Measurements from ENCODE around the gene GOLGA1.
"Not testable (repeated sequence)": the region's sequence is repeated elsewhere in the genome, so short reads cannot be mapped to it uniquely, and the experiment has no call there.

Gene GOLGA1, protein sequence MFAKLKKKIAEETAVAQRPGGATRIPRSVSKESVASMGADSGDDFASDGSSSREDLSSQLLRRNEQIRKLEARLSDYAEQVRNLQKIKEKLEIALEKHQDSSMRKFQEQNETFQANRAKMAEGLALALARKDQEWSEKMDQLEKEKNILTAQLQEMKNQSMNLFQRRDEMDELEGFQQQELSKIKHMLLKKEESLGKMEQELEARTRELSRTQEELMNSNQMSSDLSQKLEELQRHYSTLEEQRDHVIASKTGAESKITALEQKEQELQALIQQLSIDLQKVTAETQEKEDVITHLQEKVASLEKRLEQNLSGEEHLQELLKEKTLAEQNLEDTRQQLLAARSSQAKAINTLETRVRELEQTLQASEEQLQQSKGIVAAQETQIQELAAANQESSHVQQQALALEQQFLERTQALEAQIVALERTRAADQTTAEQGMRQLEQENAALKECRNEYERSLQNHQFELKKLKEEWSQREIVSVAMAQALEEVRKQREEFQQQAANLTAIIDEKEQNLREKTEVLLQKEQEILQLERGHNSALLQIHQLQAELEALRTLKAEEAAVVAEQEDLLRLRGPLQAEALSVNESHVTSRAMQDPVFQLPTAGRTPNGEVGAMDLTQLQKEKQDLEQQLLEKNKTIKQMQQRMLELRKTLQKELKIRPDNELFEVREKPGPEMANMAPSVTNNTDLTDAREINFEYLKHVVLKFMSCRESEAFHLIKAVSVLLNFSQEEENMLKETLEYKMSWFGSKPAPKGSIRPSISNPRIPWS

DNA sequence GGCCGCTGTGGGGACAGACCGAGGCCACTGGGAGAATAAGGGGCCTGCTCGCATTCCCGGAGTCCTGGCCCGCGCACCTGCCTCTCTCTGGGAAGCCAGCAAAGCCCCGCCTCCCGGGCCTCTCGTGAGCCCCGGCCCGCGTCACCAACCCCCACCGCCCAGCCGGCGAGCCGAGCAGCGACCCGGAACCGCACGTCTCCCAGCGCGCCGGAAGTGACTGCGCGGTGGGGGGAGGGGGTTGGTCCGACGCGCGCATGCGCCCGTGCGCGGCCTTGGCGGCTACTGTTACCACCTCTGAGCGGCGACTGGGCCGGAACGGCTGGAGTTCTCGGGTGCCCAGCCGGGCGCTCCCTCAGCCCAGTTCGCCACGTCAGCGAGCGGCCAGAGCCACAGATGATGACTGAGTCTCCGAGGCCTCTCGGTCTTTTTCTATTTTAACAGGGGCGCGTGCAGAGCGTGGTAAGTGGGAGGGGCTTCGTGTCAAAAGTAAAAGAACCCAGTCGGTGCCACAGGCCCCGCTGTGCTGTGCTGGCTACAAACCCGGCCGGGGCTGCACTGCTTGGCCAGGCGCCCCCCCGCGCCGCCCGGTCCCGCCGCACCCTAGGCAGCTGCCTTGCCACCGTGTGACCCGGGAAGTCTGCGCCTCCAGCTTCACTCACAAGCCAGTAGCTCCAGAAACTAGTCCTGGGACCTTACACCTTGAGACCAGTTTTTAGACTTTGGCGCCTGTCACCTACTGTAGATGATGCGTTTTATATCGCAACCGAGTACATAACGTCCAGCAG lies at the start of gene GOLGA1:
Gene GOLGA1 (minus strand): TSS at position 190 of the 785 bp plus-strand sequence. CDS start 2,372 bp downstream, outside the sequence.
- DNase-seq, result peak; percentile 90

DNA sequence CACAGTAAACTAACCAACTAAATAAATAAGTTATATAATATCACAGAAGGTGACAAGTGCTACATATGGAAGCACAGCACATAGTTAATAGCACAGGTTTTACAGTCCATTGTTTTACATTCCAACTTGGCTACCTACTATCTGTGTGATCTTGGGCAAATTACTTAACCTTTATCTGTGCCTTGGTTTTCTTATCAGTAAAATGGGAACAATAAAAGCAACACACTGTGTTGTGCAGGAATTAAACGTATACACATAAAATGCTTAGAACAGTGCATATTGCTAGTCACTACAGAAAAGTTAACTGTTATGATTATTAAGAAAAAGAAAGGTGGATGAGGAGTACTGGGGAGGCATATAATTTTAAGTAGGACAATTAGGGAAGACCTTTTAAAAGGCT lies 42.8 kb upstream of the GOLGA1 start:
- DNase-seq, result no peak

DNA sequence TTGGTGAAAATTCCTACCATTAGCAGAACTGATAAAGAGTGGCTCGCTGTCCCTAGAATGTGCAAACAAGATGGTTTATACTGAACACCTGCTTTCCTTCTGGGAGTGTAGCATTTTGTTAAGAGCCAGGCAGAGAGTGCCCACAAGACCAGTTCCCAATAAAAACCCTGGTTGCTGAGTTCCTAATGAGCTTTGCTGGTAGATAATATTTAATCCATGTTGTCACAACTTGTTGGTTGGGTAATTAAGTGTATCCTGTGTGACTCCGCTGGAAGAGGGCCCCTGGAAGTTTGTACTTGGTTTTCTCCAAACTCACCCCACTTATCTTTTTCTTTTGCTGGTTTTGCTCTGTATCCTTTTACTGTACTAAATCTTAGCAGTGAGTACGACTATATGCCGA lies 39.5 kb upstream of the GOLGA1 start:
- DNase-seq, result no peak

DNA sequence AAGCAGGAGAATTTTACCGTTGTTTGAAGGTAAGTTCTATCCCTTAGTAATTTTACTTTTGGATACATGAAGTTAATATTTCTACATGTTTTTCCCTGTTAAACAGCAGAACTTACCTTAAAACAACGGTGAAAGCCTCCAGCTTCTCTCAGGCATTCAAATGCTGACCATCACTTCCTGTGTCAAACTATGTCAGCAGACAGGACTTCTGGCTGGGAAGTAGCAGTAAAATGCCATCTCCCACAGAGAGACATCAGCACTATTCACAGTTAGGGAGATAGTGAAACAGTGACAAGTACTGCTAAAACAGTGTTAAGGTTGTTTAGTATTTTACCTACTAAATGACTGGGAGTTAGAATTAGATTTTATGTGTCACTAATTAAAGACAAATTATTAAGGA lies 34.2 kb upstream of the GOLGA1 start:
- no peak for DNase-seq

DNA sequence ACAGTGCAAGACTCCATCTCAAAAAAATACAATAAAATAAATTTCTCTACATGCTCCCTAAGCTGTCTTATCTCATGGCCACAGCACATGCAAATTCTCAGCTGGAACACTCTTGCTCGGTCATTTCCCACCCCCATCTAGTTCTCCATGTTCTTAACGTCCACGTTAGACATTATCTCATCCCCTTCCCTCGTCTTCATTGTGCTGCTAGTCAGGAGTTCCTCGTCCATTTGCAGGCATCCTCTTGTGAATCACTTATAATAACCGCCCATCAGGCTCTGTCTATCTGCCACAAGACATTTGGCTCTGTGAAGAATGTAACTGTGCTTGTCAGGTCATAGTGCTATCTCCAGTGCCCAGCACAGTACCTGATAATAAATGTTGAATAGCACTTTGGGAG lies 32.9 kb upstream of the GOLGA1 start:
- no peak for DNase-seq

DNA sequence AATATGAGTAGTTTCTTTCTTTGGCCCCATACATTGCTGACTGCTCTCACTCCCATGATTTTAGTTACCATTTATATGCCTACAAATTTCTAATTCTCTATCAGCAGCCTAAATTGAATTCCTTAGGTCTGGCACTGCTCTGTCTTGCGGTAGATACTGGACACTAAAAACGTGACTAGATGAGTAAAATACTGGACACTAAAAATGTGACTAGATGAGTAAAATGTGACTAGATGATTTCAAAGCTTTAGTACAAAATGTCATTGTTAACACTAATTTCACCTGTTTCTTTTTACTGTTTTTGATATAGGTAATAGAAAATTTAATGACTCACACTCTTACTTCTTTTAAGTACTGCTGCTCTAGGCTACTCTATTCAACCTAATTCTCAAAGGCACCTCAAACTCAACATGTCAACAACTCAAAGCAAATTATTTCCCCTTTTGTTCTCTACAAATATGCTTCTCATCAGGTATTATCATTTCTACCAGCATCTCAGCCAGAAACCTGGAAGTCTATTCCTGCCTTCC lies 31.4 kb upstream of the GOLGA1 start:
- no peak for DNase-seq

DNA sequence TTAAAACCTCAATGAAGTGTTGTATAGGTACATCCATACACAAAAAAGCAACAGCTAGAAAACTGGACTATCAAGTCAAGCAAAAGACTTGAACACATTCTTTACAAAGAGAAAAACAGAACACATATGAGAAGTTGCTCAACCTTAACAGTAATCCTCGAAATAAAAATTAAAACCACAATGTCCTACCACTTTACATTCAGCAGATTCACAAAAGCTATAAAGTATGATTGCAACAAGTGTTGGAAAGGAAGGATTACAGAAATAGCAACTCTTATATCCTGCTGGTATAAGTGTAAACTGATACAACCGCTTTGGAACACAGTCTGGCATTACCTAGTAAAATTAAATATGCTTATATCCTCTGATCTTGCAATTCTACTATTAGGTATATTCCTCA lies 28.5 kb upstream of the GOLGA1 start:
- DNase-seq, result no peak

DNA sequence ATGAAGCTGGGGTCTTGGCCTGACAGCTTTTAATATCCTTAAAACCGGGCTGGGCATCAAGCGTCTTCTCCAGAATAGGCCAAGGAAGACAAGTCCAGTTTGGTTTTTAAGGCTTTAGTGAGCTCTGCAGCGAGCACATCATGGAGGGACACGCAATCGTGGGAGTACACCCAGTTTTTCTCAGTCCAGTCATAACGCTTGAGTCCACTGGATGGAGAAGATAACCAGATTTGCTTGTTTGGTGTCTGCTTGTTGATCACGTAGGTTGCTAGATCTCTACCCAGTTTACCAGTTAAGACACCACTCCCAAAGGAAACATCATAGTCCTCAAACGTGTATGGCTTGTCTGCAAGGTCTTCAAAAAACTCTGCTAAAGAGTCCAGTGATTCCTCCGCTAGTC lies 27.4 kb upstream of the GOLGA1 start:
- no peak for DNase-seq

DNA sequence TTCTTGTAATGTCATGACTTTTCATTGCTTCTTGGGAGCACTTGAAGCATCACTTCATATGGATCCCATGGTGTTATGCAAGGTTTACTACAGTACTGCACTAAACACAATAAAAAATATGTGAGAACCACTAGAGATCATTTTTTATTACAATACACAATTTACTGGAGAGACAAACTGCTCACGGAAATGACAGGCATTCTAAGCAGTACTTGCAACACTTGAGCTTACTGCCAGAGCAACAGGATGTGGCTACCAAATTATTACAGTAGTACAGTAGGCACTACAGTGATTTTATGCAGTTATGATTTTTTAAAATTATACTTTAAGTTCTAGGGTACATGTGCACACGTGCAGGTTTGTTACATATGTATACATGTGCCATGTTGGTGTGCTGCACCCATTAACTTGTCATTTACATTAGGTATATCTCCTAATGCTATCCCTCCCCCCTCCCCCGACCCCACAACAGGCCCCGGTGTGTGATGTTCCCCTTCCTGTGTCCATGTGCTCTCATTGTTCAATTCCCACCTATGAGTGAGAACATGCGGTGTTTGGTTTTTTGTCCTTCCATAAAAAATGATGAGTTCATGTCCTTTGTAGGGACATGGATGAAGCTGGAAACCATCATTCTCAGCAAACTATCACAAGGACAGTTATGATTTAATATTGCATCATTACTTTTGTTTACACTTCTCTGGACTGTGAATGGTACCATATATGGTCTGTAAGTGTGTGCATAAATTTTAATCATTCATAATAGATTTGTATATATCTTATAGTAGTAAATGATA lies 25.1 kb upstream of the GOLGA1 start:
- DNase-seq, result not testable (repeated sequence)

DNA sequence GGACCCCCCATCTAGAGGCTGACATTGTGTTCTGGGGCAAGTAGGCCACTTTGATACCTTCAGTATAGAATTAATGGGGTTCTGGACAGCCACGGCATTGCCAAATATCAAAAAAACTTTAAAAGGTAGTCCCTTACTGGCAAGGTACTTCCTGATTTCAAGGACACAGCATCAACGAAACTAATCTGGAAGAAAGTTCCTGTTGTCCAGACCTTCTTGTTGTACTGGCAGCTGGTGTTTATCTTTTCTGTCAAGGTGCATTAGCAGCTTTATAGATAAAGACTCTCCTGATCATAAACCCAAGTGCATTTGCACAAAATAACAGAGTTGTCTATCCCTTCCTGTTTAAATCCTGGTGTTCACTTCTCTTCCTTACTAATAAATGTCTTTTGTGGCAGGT lies 23.7 kb upstream of the GOLGA1 start:
- no peak for DNase-seq

DNA sequence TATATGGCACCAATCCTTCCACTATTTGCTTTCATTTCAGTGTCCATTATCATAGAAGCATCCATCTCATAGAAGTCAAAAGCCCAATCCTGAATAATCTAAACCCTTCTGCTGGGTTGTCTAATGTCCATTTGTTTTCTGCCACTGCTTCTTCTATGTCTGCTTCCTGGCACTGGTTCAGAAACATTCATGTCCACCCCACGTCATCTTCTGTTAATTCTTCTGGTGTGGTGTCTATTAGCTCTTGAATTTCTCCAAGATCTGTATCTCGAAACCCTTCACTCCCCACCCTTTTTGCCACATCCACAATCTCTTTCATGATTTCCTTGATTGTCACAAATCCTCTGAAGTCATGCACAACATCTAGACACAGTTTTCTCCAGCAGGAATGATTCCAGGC lies 23.2 kb upstream of the GOLGA1 start:
- DNase-seq, result no peak

DNA sequence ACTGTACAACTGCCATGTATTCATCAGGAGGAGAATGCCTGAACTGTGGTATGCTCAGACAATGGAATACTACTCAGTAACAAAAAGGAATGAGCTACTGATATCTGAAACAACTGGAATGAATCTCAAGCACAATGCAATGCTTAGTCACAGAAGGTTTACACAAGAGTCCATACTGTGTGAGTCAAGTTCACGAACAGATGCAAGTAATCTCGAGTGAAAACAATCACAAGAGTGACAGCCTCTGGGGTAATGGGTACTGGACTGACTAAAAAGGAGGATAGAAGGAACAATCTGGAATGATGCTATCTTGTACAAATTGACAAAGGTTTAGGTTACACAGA lies 19.5 kb upstream of the GOLGA1 start:
- no peak for DNase-seq

DNA sequence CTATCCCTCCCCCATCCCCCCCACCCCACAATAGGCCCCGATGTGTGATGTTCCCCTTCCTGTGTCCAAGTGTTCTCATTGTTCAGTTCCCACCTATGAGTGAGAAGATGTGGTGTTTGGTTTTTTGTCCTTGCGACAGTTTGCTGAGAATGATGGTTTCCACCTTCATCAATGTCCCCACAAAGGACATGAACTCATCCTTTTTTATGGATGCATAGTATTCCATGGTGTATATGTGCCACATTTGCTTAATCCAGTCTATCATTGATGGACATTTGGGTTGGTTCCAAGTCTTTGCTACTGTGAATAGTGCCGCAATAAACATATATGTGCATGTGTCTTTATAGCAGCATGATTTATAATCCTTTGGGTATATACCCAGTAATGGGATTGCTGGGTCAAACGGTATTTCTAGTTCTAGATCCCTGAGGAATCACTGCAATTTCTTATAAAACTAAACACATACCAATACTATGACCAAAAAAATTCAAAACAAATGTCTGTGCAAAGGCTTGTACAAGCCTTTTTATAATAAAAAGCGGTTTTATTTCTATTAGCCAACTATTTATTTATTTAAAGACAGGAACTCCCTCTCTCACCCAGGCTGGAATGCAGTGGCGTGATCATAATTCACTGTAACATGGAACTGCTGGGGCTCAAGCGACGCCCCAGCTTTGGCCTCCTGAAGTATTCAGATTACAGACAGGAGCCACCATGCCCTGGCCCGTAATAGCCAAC lies 19.0 kb upstream of the GOLGA1 start:
- not testable (repeated sequence) for DNase-seq

DNA sequence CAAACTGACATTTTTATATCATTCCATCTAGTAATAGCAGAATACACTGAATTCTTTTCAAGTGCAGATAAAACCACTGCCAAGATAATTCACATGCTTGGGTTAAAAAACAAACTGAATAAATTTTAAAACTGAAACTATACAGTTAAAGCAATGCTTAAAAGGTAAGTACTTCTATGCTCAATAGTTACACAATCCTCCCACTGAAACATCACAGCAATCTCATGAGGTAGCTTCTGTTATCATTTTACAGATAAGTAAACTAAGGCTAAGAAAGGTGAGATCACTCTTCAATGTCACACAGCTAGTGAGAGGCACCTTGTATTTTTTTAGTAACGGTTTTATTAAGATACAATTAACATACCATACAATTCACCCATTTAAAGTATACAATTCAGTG lies 13.4 kb upstream of the GOLGA1 start:
- no peak for DNase-seq

DNA sequence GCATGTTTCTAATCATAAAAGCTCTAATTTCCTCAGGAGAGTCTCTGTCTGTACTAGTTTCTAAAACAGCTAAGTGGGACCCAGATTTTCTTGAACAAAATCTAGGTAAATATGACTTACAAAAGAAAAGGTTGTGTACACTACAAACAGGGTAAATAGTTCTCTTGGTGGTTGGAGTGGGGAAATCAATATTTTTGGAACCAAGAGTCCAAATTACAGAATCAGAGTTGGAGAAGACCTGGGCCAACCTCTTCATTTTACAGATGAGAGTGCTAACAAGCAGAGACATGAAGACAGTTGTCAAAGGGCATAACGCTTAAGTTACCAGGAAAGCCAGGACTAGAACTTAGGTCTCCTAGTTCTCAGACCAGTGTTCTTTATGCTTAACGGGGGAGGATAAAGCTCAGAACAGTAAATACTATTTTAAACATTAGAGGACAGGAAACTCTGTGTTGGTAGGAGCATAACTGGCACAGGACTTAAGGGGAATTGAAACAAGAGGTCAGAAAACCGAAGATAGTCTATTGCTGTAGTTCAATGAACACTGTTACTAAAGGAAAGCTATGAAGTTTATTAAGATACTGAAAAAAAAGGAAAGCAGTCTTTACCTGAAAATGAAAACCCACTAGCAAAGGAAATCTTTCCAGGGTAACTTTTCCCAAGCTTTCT lies 9.3 kb upstream of the GOLGA1 start:
- no peak for DNase-seq

DNA sequence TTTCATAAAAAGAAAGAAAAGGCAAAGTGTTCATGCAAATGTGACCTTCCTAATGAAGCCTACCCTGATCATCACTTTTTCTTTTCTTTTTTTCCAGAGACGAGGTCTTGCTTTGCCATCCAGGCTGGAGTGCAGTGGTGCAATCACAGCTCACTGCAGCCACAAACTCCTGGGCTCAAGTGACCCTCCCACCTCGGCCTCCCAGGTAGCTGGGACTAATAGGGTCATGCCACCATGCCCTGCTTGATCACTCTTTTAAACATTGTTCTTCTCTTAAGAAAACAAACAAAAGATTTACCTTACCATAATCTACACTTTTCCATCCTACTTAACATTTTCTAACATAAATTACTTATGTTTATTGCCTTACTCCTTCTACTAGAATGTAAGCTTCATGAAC lies 8.5 kb upstream of the GOLGA1 start:
- no peak for DNase-seq

DNA sequence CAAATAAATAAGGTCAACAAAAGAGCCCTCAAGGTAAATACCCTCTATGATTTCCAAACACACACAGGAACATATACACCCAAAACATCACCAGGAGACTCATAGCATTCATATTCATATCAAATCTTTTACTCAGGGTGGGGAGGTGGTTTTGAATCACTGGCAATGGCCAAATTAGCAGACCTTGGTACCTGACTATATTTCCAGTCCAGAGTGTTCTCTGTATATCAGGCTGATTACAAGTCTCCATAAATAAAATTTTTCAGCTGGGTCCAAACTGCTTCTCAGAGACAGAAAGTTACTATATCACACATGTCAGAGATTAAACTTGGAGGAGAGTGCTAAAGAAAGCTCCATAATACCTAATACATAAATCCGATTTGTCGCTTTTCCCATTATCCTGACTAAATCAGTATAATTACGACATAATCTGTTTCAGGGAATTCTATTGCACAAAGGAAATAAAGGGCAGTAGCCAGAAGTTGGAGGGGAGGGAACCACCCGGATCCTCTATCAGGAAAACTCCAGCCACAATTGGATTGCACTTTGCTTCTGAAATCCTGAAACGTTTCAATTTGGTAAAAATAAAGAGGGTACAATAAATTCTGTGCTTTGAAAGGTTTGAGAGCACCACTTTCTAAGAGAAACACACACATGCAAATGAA lies 7.0 kb upstream of the GOLGA1 start:
- DNase-seq, result no peak

DNA sequence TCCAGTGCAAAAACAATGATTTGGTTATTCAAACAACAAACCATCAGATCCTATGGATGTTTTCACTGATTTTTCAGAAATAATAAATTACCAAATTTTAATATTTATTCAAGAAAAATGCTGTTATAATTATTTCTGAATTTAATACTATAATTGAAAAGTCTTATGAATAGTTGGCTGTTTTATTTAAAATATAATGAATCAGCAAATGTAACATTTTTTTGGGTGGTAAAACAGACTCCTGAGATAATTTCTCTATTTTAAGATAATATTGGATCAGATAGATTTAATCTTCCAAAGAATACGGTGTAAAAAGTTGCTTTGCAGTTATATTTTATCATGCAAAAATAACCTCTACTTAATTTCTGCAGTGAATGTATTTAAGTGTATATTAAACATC lies 5.3 kb upstream of the GOLGA1 start:
- no peak for DNase-seq

DNA sequence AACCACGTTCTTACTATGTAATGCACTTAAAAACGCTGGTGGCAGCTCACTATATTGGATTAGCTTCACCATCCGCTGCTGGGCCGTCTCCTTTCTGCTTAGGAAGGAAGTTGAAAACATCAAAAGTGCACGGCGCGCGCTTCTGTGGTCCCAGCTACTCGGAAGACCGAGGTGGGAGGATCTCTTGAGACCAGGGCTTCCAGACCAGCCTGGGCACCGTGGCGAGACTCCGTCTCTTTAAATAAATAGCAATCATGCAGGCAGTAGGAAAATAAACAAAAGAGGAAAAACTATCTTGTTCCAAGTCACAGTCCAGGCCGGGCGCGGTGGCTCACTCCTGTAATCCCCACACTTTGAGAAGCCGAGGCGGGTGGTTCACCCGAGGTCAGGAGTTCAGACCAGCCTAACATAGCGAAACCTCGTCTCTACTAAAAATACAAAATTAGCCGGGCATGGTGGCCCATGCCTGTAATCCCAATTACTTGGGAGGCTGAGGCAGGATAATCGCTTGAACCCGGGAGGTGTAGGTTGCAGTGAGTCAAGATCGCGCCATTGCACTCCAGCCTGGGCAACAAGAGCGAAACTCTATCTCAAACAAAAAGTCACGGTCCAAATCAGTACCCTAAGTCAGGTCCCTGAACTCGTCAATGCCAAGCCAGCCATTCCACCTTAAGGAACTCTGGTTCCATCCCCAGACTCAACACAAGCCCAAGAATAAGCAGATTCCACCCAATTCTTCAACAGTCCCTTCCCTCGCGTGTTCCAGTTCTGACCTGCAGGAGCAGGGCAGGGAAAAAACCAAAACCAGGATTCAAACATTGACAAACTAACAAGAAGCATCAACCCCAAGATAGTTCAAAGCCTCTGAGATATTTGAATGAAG lies 1.0 kb upstream of the GOLGA1 start:
- DNase-seq, result no peak

DNA sequence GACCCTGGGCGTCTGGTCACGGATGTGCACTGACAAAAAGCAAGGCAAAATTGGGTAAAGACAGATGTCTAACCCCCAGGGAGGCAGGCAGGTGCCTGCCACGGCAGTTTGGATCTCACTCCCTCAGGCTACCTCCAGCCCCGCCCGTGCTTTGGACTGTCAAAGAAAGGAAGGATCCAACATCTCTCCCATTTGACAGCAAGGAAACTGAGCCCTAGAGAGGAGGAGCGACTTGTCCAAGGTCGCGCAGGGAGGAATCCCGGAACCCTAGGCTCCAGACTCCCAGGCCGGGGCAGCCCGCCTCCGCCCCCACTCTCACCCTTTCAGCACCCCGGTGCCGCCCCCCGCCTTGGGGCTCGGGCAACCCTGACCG lies 376 bp downstream of the GOLGA1 start:
- no peak for DNase-seq
